Adipose tissue (tissue), 3 donors: ENCODE results near the gene PBRM1. TPM values are rescaled to one million over a fixed set of nuclear protein-coding genes. Genes with fewer than 3 reads are reported as not detected.
A peak's percentile ranks its signal among the peaks of the same experiment; 100 is the strongest.
"Not testable (repeated sequence)": the region's sequence is repeated elsewhere in the genome, so short reads cannot be mapped to it uniquely, and the experiment has no call there.

Experiments
- H3K27ac ChIP-seq: one replicate; pipeline ENCODE4 v1.5.1; 2013; ENCODE audit warnings: low read depth, low read length
- WGBS, 3 donors: extraction: QIAGEN DNeasy Blood & Tissue Kit; methylation state at CpG; one replicate each; pipeline ENCODE4 v1.1.7; 2013; 5-methylcytosine and 5-hydroxymethylcytosine counted together
- polyA plus RNA-seq, 3 donors: library from polyadenylated mRNA; stranded (reverse); fragments of 200-250 nt; gene quantifications; one replicate each; pipeline ENCODE4 v1.2.3, GENCODE V29; 2013
- donor health status: healthy with polysubstance abuse.
- donor health status: Bipolar disorder and iron deficiency.
- donor health status: healthy.

The PBRM1 gene
- 10 to 100 TPM in 2 of 3 donors, 1 to 10 TPM in 1; 8.1 to 20.9 (median 15.3) TPM for polyA plus RNA-seq

GRCh38 chr3:52685709-52686691 lies at the start of gene PBRM1, which contains the start of gene GNL3:
TSS of gene PBRM1 (minus strand) at chr3:52685913.
TSS of gene GNL3 (plus strand) at chr3:52686032. CDS start at chr3:52686093, 61 bp downstream.
- peak within 1 kb of the TSS; percentile 88 for H3K27ac ChIP-seq
- WGBS, 3 donors: 0 to 1% (median 1%) methylated on average over 67 to 82 of the region's 82 CpGs

- H3K27ac ChIP-seq: no peak overlapping the region
- WGBS, 3 donors: 87 to 94% (median 87%) methylated on average over 10 of the region's 10 CpGs
These were observed 47.7 kb upstream of the PBRM1 start for GRCh38 chr3:52733256-52733891.

GRCh38 chr3:52731590-52731989 lies 45.9 kb upstream of the PBRM1 start:
- WGBS, 3 donors: 81 to 96% (median 84%) methylated on average over 14 of the region's 14 CpGs
- no peak overlapping the region for H3K27ac ChIP-seq

- no peak overlapping the region for H3K27ac ChIP-seq
These were observed 45.0 kb upstream of the PBRM1 start for GRCh38 chr3:52730681-52731080.

- 51 to 68% (median 60%) methylated on average over 3 of the region's 3 CpGs for WGBS, 3 donors
- H3K27ac ChIP-seq: not testable (repeated sequence)
These were observed 43.0 kb upstream of the PBRM1 start for GRCh38 chr3:52728753-52729152.

GRCh38 chr3:52724511-52724910 lies 38.8 kb upstream of the PBRM1 start:
- no peak overlapping the region for H3K27ac ChIP-seq
- WGBS, 3 donors: 82 to 100% (median 97%) methylated on average over 1 of the region's 1 CpG

GRCh38 chr3:52723935-52724334 lies 38.2 kb upstream of the PBRM1 start:
- WGBS, 3 donors: 97 to 98% (median 97%) methylated on average over 5 of the region's 5 CpGs
- no peak overlapping the region for H3K27ac ChIP-seq

- no peak overlapping the region for H3K27ac ChIP-seq
- 91 to 93% (median 91%) methylated on average over 7 of the region's 7 CpGs for WGBS, 3 donors
These were observed 36.8 kb upstream of the PBRM1 start for GRCh38 chr3:52722491-52722890.

GRCh38 chr3:52721730-52722008 lies 36.0 kb upstream of the PBRM1 start:
- 93 to 96% (median 94%) methylated on average over 1 of the region's 1 CpG for WGBS, 3 donors
- H3K27ac ChIP-seq: no peak overlapping the region

- H3K27ac ChIP-seq: no peak overlapping the region
- 58 to 92% (median 68%) methylated on average over 6 of the region's 6 CpGs for WGBS, 3 donors
These were observed 35.5 kb upstream of the PBRM1 start for GRCh38 chr3:52721002-52721729.

GRCh38 chr3:52719618-52720017 lies 33.9 kb upstream of the PBRM1 start:
- H3K27ac ChIP-seq: no peak overlapping the region

GRCh38 chr3:52715714-52716305 lies 30.1 kb upstream of the PBRM1 start:
- H3K27ac ChIP-seq: no peak overlapping the region
- 83 to 95% (median 89%) methylated on average over 11 of the region's 11 CpGs for WGBS, 3 donors

GRCh38 chr3:52714335-52715302 lies 28.9 kb upstream of the PBRM1 start:
- WGBS, 3 donors: 46 to 67% (median 61%) methylated on average over 35 to 39 of the region's 39 CpGs
- H3K27ac ChIP-seq: no peak overlapping the region

- WGBS, 3 donors: 91 to 96% (median 95%) methylated on average over 17 of the region's 17 CpGs
- H3K27ac ChIP-seq: no peak overlapping the region
These were observed 26.8 kb upstream of the PBRM1 start for GRCh38 chr3:52712291-52713212.

- WGBS, 3 donors: 84 to 88% (median 86%) methylated on average over 2 of the region's 2 CpGs
- H3K27ac ChIP-seq: no peak overlapping the region
These were observed 24.8 kb upstream of the PBRM1 start for GRCh38 chr3:52710512-52710911.

- 44 to 74% (median 56%) methylated on average over 4 of the region's 4 CpGs for WGBS, 3 donors
- H3K27ac ChIP-seq: no peak overlapping the region
These were observed 21.9 kb upstream of the PBRM1 start for GRCh38 chr3:52707585-52707984.
